ENCODE results near the gene NHS.

Gene NHS

GRCh38 chrX:17736856-17737709, 362.1 kb downstream of the NHS start, which contains the start of gene SCML1:
Gene SCML1 (plus strand): TSS chrX:17737493. CDS start chrX:17744187, 6,694 bp downstream.
- peak; percentile 31 for DNase-seq (ENCODE audit: insufficient read length, low spot score)
- no peak for FAIRE-seq
- TF ChIP-seq CTCF (IDR thresholded peaks at IDR 0.05; ENCODE audit: insufficient read depth, missing control alignments): no peak

GRCh38 chrX:17737710-17737985, 362.6 kb downstream of the NHS start:
- no peak for TF ChIP-seq CTCF (IDR thresholded peaks at IDR 0.05; ENCODE audit: insufficient read depth, missing control alignments)
- DNase-seq (ENCODE audit: insufficient read length, low spot score) (no peak), FAIRE-seq (no peak)

DNA sequence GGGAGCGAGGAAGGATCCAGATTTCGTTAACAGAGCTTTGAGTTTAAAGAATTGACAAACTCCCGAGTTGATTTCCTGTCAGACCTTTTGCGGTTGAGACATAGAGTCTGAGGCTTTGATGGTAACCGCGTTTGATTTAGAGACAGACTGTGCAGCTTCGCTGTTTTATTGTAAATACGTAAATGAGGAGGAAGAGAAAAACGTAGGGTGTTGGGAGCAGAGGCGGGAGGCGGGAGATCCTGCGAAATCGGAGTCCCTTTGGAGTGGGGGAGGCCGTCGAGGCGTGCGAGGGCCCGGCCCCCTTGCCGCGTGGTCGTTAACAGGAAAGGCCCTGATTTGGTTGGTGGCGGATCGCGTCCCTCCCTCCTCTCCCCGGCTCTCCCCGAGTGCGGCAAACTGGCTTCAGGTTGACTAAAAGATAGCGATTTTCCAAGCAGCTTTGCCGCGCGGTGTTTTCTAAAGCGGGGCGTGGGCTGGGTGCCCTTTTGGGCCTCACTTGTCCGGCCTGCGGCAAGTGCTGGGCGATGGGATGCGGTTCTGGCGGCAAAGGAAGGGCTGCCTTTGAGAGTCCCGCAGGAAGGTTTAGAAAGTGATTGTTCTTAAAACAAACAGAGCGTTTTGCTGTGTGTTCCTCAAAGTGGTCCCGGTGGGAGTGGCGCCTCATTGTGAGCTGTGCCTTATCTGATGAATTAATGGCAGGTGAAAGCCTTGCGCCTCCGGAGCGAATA, 363.1 kb downstream of the NHS start:
- DNase-seq (ENCODE audit: insufficient read length, low spot score) (no peak), FAIRE-seq (peak; percentile 68)
- TF ChIP-seq CTCF (IDR thresholded peaks at IDR 0.05; ENCODE audit: insufficient read depth, missing control alignments): no peak

DNA sequence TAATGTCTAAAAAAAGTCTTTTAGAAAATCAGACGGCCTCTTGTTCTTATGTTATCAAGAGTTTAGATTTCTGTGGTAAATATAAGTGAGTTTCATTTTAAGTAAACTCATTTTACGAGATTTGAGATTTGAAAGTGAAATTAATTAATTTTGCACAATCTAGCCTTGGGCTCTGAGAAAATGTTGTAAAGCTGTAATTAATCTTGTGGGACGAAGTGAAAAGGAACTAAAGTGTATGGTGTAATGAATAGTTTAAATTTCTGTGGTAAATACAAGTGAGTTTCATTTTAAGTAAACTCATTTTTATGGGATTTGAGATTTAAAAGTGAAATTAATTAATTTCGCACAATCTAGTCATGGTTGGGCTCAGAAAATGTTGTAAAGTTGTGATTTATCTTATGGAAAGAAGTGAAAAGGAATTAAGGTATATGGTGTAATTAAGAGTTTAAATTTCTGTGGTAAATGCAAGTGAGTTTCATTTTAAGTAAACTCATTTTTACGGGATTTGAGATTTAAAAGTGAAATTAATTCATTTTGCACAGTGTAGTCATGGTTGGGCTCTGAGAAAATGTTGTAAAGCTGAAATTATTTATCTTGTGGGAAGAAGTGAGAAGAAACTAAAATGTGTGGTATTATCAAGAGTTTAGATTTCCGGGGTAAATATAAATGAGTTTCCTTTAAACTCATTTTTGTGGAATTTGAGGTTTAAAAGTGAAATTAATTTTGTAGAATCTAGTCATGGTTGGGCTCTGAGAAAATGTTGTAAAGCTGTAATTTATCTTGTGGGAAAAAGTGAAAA, 363.9 kb downstream of the NHS start:
- FAIRE-seq (no peak), DNase-seq (ENCODE audit: insufficient read length, low spot score) (no peak)
- no peak for TF ChIP-seq CTCF (IDR thresholded peaks at IDR 0.05; ENCODE audit: insufficient read depth, missing control alignments)

DNA sequence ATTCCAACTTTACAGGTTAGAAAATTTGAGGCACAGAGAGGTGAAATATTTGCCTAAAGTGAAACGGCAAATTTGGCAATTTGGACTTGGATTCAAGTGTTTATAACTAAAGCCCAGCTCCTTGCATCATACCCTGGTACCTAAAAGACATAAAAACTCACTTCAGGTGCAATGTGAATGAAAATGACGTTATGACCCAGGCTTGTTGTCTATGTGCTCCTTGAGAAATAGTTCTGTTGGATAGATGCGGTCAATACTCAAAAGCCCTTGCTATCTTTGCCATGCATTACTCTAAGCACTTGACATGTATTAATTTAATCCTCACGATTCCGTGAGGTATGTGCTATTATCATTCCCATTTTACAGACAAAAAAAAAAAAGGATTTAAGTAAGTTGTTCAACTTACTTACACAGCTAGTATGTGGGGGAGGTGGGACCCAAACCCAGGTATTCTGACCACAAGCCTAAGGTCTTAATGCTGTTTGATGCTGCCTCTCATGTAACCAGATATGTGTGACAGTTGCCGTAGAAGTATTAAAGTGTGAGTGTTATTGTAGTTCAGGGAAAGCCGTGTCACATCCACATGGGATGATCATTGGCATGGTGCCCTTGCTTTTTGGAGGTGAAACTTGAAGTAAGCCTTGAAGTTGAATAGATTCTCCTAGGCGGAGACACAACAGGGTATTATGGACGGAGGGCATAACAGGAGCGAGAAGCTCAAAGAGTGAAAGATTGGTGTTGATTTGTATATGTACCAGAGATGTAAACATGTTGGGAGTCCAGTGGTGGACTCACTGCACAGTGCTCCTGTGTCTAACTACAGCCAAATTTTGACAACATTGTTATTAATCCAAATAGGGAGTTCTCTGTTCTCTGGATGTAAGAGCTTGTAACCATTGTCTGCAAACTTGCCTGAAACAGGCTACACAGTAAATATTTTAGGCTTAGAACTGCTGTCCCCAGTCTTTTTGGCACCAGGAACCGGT, 365.4 kb downstream of the NHS start:
- TF ChIP-seq CTCF (IDR thresholded peaks at IDR 0.05; ENCODE audit: insufficient read depth, missing control alignments): no peak
- FAIRE-seq (no peak), DNase-seq (ENCODE audit: insufficient read length, low spot score) (no peak)

DNA sequence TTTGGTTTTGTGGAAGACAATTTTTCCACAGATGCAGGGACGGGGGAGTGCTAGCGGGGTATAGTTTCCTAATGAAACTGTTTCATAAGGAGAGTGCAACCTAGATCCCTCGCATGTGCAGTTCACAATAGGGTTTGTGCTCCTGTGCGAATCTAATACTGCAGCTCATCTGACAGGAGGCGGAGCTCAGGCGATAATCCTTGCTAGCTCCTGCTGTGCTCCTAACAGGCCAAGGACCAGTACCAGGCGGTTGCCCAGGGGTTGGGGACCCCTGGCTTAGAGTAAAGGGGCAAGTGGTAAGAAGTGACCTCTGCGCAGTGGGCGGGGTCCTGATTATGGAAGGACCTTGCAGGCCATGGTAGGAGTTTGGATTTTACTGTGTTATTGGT, 366.1 kb downstream of the NHS start:
- no peak for DNase-seq (ENCODE audit: insufficient read length, low spot score)

More for the DNA sequence above, 366.1 kb downstream of the NHS start:
- TF ChIP-seq CTCF (IDR thresholded peaks at IDR 0.05; ENCODE audit: insufficient read depth, missing control alignments): no peak
- FAIRE-seq: peak; percentile 97

Measured in D721Med (cell line).